Measurements from ENCODE around the gene ARMC6. TPM values are rescaled to one million over a fixed set of nuclear protein-coding genes. Genes with fewer than 3 reads are reported as not detected.

Gene ARMC6
- total and polyA plus RNA-seq, 2 donors (not counting 3 experiments of a cell fraction or from before 2014, with no cell fraction given): 33.9 to 44.7 TPM

DNA sequence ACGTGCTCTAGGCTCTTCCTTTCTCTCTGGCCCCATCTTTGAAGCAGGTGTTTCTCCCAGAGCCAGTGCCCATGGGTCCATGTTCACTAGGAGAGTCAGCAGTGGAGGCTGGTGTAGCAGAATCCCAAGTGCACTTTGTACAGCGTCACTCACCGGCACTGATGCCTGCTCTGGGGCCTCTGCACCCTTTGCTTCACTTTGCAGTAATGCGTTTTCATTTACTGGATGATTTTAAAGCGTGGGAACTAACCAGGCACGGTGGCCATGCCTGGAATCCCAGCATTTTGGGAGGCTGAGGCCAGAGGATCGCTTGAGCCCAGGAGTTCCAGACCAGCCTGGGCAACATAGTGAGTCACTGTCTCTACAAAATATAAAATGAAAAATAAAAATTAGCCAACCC, 61.1 kb downstream of the ARMC6 start:
- H2AFZ ChIP-seq (ENCODE audit: low read depth, low read length): no peak overlapping the region
- no peaks in the 10 kb centered on the region for H3K9me3 ChIP-seq (replicated peaks; ENCODE audit: control insufficient read depth, insufficient read depth, low read length)
- no peaks in the 10 kb centered on the region for H4K20me1 ChIP-seq (replicated peaks; ENCODE audit: control insufficient read depth, extremely low read depth, insufficient read depth, low read length)
- no peaks in the 10 kb centered on the region for H3K4me1 ChIP-seq (ENCODE audit: control insufficient read depth, extremely low read depth, insufficient read depth, low read length)
- ChIA-PET POLR2A (no interaction called here), CTCF (no interaction called here)
- FAIRE-seq: no peak
- H3K4me3 ChIP-seq (replicated peaks in 1 of 3; ENCODE audit: insufficient read depth in 1 of 3, low read depth in 1 of 3, low read length in 3 of 3): no peak overlapping the region
- BruUV-seq (replicated peaks): no TSS peak
- no peak overlapping the region for H3K9ac ChIP-seq (replicated peaks; ENCODE audit: extremely low read depth, insufficient read depth, low read length)
- H3K27ac ChIP-seq (ENCODE audit: insufficient read depth, low read depth, low read length): no peak overlapping the region
- intact Hi-C loops (cut with micrococcal nuclease): no loop called here
- no peaks in the 10 kb centered on the region for H3K79me2 ChIP-seq (ENCODE audit: control insufficient read depth, insufficient read depth, low read length)
- TF ChIP-seq POLR2AphosphoS5 (IDR thresholded peaks at IDR 0.05; ENCODE audit: insufficient read depth, low read depth, low read length) (no peak), GATA2 (IDR thresholded peaks at IDR 0.05; ENCODE audit: insufficient read depth, insufficient read length, low read depth, low read length) (no peak), POLR2A (IDR thresholded peaks at IDR 0.05; ENCODE audit: low read depth, low read length) (no peak), JUN (IDR thresholded peaks at IDR 0.05; ENCODE audit: borderline replicate concordance, insufficient read depth, insufficient read length, low read depth) (no peak), EZH2 (IDR thresholded peaks at IDR 0.05; ENCODE audit: borderline replicate concordance, low read depth, low read length, severe bottlenecking) (no peak), MYC (IDR thresholded peaks at IDR 0.05; ENCODE audit: low read depth, low read length) (no peak), FOS (IDR thresholded peaks at IDR 0.05; ENCODE audit: borderline replicate concordance, insufficient read depth, low read length) (no peak)
- TF ChIP-seq, protein P1, sequence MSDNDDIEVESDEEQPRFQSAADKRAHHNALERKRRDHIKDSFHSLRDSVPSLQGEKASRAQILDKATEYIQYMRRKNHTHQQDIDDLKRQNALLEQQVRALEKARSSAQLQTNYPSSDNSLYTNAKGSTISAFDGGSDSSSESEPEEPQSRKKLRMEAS (IDR thresholded peaks at IDR 0.05; ENCODE audit: insufficient read depth, insufficient read length): no peak
- TF ChIP-seq, protein P2, sequence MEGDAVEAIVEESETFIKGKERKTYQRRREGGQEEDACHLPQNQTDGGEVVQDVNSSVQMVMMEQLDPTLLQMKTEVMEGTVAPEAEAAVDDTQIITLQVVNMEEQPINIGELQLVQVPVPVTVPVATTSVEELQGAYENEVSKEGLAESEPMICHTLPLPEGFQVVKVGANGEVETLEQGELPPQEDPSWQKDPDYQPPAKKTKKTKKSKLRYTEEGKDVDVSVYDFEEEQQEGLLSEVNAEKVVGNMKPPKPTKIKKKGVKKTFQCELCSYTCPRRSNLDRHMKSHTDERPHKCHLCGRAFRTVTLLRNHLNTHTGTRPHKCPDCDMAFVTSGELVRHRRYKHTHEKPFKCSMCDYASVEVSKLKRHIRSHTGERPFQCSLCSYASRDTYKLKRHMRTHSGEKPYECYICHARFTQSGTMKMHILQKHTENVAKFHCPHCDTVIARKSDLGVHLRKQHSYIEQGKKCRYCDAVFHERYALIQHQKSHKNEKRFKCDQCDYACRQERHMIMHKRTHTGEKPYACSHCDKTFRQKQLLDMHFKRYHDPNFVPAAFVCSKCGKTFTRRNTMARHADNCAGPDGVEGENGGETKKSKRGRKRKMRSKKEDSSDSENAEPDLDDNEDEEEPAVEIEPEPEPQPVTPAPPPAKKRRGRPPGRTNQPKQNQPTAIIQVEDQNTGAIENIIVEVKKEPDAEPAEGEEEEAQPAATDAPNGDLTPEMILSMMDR (IDR thresholded peaks at IDR 0.05; ENCODE audit: extremely low read depth in 1 of 2, insufficient read depth in 1 of 2, low read depth in 1 of 2, low read length in 2 of 2): no peak
- dilution Hi-C loops (cut with MboI; ENCODE audit: extremely low pct_ligation_motif_present, low sequenced_read_pairs): no loop called here
- no peaks in the 10 kb centered on the region for H3K36me3 ChIP-seq (ENCODE audit: control insufficient read depth in 2 of 2, extremely low read depth in 1 of 2, insufficient read depth in 2 of 2, low read length in 2 of 2)
- no peak overlapping the region for H3K4me2 ChIP-seq (ENCODE audit: insufficient read depth, low read length)
- H3K9me1 ChIP-seq (replicated peaks; ENCODE audit: control insufficient read depth, extremely low read depth, insufficient read depth, low read length): no peaks in the 10 kb centered on the region
- no peaks in the 10 kb centered on the region for H3K27me3 ChIP-seq (ENCODE audit: control insufficient read depth in 2 of 2, insufficient read depth in 2 of 2, low read length in 2 of 2)
- DNase-seq (ENCODE audit: low read depth, low spot score): no peak

Measured in endothelial cell of umbilical vein (primary cell).